NCI-H2171 (cell line): ENCODE results near the gene KPTN.
A peak's percentile ranks its signal among the peaks of the same experiment; 100 is the strongest.

ENCODE experiments used
- DNase-seq: peaks from one replicate; lab custom pipeline; 2025; lab: John Stamatoyannopoulos, UW

KPTN gene

GRCh38 chr19:47483800-47484690 is at the start of gene KPTN:
Gene KPTN (minus strand): TSS chr19:47484219. CDS start chr19:47484160, 59 bp downstream.
- DNase-seq: peak; percentile 87

GRCh38 chr19:47531640-47532387 is 47.8 kb upstream of the KPTN start:
- no peak for DNase-seq

GRCh38 chr19:47529018-47529742 is 45.2 kb upstream of the KPTN start:
- DNase-seq: no peak

GRCh38 chr19:47526798-47527197 is 42.8 kb upstream of the KPTN start:
- DNase-seq: no peak

- peak; percentile 33 for DNase-seq
These were observed 39.5 kb upstream of the KPTN start for GRCh38 chr19:47523473-47523872.

- DNase-seq: no peak
These were observed 37.6 kb upstream of the KPTN start for GRCh38 chr19:47521473-47522180.

GRCh38 chr19:47520839-47521238 is 36.8 kb upstream of the KPTN start:
- DNase-seq: no peak

- no peak for DNase-seq
These were observed 36.4 kb upstream of the KPTN start for GRCh38 chr19:47520343-47520806.

GRCh38 chr19:47518854-47519253 is 34.8 kb upstream of the KPTN start:
- DNase-seq: no peak

GRCh38 chr19:47518139-47518538 is 34.1 kb upstream of the KPTN start:
- no peak for DNase-seq

- DNase-seq: peak; percentile 100
These were observed 31.0 kb upstream of the KPTN start, which contains the start of gene NAPA for GRCh38 chr19:47514869-47515588. Gene NAPA (minus strand): TSS chr19:47515063. CDS start chr19:47514940, 123 bp downstream.

- no peak for DNase-seq
These were observed 30.3 kb upstream of the KPTN start for GRCh38 chr19:47514151-47514868.

- no peak for DNase-seq
These were observed 28.9 kb upstream of the KPTN start for GRCh38 chr19:47512948-47513319.

- DNase-seq: no peak
These were observed 28.3 kb upstream of the KPTN start for GRCh38 chr19:47512183-47512947.

- DNase-seq: peak; percentile 75
These were observed 27.7 kb upstream of the KPTN start for GRCh38 chr19:47511681-47512080.

GRCh38 chr19:47511128-47511517 is 27.1 kb upstream of the KPTN start:
- no peak for DNase-seq

GRCh38 chr19:47510516-47511127 is 26.6 kb upstream of the KPTN start:
- peak; percentile 23 for DNase-seq

- DNase-seq: no peak
These were observed 26.0 kb upstream of the KPTN start for GRCh38 chr19:47509973-47510372.
